Right cardiac atrium (tissue), 5 donors: Measurements from ENCODE around the gene EEPD1. TPM values are rescaled to one million over a fixed set of nuclear protein-coding genes. Genes with fewer than 3 reads are reported as not detected.
A peak's percentile ranks its signal among the peaks of the same experiment; 100 is the strongest.
"Not testable (repeated sequence)": the region's sequence is repeated elsewhere in the genome, so short reads cannot be mapped to it uniquely, and the experiment has no call there.

ENCODE experiments used
- ATAC-seq, 2 donors: fragments of 200-7000 bp; cut with Tn5 transposase; one replicate each; pipeline versions ENCODE4 v1.8.0 to v1.9.1; 2020; ENCODE audit warnings: moderate library complexity in 2 of 2, mild to moderate bottlenecking in 1 of 2
- DNase-seq, 3 donors: peaks; one replicate each; pipeline ENCODE4 v3.0.0-alpha.2; 2020
- H3K27ac ChIP-seq: one replicate; pipeline ENCODE4 v1.5.1; 2013; ENCODE audit warnings: mild to moderate bottlenecking, low read length, control low read depth, moderate library complexity
- H3K27me3 ChIP-seq: one replicate; pipeline ENCODE4 v1.6.1; 2013; ENCODE audit not compliant: control insufficient read depth, insufficient read depth
- H3K4me1 ChIP-seq: one replicate; pipeline ENCODE4 v1.6.1; 2013; ENCODE audit warnings: low read length; ENCODE audit not compliant: control insufficient read depth, insufficient read depth
- H3K4me3 ChIP-seq: one replicate; pipeline ENCODE4 v1.5.1; 2013; ENCODE audit warnings: low read length, control low read depth
- H3K9me3 ChIP-seq: one replicate; pipeline ENCODE4 v1.6.1; 2013; ENCODE audit warnings: low read length; ENCODE audit not compliant: control insufficient read depth
- WGBS: extraction: QIAGEN DNeasy Blood & Tissue Kit; methylation state at CpG from one replicate; pipeline ENCODE4 v1.1.7; 2013; 5-methylcytosine and 5-hydroxymethylcytosine counted together
- intact Hi-C, 4 donors: fragments of 100-400 bp; cut with DNase I; formaldehyde crosslinking; loops; one replicate each; pipeline versions ENCODE4 v1.11.0 to v1.14.0; 2022 to 2023
- polyA plus RNA-seq: library from polyadenylated mRNA; stranded (reverse); fragments of 200-250 nt; gene quantifications from one replicate; pipeline ENCODE4 v1.2.3, GENCODE V29; 2013
- total RNA-seq, 4 donors: library from RNA; stranded (reverse); fragmentation: NEBNext Ultra II Directional; extraction: Animal tissue kit (Norgen Biotek cat#: 25700); gene quantifications; one replicate each; pipeline ENCODE4 v1.2.1, GENCODE V29; 2021
- donor health status: healthy with polysubstance abuse.
- donor health status: DM: no; HTN: yes; CAD: no.
- donor health status: DM: no; HTN: no; CAD: no.
- donor health status: DM: no; HTN: yes; CAD: no; lungs with severe emphysema.
- donor health status: DM: yes; HTN: yes; CAD: no.

EEPD1 gene
- total and polyA plus RNA-seq, 5 donors = 3.0 to 7.8 (median 4.4) TPM

DNA sequence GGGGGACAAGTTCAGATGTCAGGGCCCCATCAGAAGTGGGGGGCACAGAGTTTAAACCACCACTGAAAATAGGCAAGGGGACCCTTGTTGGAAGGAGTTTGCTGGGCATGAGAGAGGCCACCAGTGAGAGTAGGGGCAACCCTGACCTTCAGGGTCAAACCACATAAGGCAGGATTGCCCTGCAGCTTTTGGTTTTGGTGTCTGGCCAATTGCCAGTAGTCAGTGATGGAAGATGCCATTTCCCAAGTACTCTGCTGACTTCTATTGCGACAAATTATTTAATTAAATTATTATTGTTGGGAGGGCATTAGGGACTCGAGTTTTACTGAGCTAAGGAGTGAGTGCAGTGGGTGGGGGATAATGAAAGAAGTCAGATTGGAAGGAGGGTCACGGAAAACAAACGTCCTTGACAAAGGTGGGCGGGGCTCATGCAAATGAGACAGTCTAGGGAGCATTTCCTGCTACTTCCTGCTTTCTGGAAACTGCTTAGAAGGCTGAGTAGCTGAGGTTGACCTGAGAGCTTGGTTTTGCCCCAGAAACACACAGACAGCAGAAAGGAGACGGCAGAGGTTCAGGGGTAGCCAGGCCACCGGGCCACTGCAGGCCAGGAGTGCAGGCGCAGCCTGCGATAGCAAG, 162.4 kb downstream of the EEPD1 start:
- H3K4me3 ChIP-seq = no peak overlapping the region
- H3K4me1 ChIP-seq = no peaks in the 10 kb centered on the region
- H3K27ac ChIP-seq = no peak overlapping the region
- DNase-seq (no peak), ATAC-seq (peak in 1 of 2 donors; percentile 47)
- intact Hi-C loops = loop anchor here in 2 of 4 donors (5.0 kb wide), 1 partner anchor 328 kb away; no protein-coding TSS in a partner anchor
- 66% methylated on average over 9 of the region's 9 CpGs for WGBS
- no peaks in the 10 kb centered on the region for H3K9me3 ChIP-seq
- no peaks in the 10 kb centered on the region for H3K27me3 ChIP-seq

DNA sequence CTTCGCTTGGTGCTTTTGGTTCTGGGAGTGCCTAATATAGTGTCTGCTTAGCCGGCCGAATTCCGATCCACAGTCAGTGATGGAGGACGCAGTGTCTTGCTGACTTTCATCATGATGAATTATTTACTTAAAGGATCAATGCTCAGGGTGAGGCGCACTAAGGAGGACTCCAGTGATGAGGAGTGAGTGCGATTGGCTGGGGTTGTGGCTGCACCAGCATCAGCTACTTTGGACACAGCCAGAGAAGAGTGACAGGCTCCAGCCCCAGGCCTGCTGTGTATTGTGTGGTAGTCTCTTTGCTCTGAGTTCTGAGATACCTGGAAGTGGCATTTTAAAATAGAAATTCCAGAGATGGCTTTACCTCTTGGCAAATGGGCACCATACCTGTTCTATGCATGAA, 163.3 kb downstream of the EEPD1 start:
- DNase-seq = no peak
- no peaks in the 10 kb centered on the region for H3K9me3 ChIP-seq
- WGBS = 97% methylated on average over 7 of the region's 7 CpGs
- H3K27me3 ChIP-seq = no peaks in the 10 kb centered on the region
- H3K27ac ChIP-seq = no peak overlapping the region
- intact Hi-C loops = loop anchor here in 2 of 4 donors (5.0 kb wide), 1 partner anchor 329 kb away; no protein-coding TSS in a partner anchor
- no peaks in the 10 kb centered on the region for H3K4me1 ChIP-seq
- no peak for ATAC-seq
- H3K4me3 ChIP-seq = no peak overlapping the region

DNA sequence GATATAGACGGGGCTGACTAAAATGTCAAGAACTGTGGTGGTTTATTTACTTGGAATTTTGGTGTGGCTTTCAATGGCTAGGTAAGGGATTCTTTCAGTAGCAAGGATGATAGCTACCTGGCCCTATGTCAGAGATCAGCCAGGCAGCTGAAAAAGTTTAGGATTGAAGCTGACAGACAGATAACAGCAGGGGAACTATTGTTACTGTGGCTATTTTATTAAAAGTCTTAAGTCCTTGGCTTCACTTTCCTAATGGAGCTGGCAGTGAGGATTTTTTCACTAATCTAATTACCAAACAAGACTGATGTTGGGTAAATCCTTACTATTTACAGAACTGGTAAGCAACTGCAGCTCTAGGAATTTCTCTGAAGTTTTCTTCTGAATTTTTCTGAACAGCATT, 164.2 kb downstream of the EEPD1 start:
- Histone ChIP-seq H3K9me3 (no peaks in the 10 kb centered on the region), H3K4me3 (no peak overlapping the region), H3K4me1 (no peaks in the 10 kb centered on the region), H3K27ac (no peak overlapping the region), H3K27me3 (no peaks in the 10 kb centered on the region)
- WGBS = 91% methylated on average over 1 of the region's 1 CpG
- intact Hi-C loops = loop anchor here in 2 of 4 donors (5.0 kb wide), 1 partner anchor 330 kb away; no protein-coding TSS in a partner anchor
- DNase-seq = no peak
- ATAC-seq = no peak

DNA sequence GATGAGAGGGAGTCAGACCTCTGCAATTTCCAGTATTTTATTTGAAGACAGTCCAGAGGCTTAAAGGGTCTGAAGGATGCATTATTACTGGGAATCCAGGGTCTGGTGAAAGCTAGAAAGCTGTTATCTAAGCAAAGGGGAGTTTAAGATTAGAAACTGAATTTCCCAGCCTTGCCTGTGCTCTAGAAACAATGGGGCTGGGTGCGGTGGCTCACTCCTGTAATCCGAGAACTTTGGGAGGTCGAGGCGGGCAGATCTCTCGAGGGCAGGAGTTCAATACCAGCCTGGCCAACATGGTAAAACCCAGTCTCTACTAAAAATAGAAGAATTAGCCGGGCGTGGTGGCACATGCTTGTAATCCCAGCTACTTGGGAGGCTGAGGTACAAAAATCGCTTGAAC, 165.1 kb downstream of the EEPD1 start:
- intact Hi-C loops = loop anchor here in 2 of 4 donors (5.0 kb wide), 1 partner anchor 331 kb away; no protein-coding TSS in a partner anchor
- Histone ChIP-seq H3K27me3 (no peaks in the 10 kb centered on the region), H3K9me3 (no peaks in the 10 kb centered on the region), H3K27ac (no peak overlapping the region), H3K4me1 (no peaks in the 10 kb centered on the region), H3K4me3 (no peak overlapping the region)
- no peak for DNase-seq
- no peak for ATAC-seq
- 82% methylated on average over 8 of the region's 8 CpGs for WGBS

DNA sequence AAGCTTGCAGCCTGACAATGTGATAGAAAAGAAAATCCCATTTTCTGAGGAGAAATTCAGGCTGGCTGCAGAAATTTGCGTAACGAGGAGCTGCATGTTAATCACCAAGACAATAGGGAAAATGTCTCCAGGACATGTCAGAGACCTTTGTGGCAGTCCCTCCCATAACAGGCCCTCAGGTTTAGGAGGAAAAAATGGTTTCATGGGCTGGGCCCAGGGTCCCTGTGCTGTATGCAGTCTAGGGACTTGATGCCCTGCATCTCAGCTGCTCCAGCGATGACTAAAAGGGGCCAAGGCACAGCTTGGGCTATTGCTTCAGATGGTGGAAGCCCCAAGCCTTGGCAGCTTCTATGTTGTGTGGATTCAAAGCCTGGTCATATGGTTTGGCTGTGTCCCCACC, 168.2 kb downstream of the EEPD1 start:
- H3K27ac ChIP-seq, H3K4me1 ChIP-seq, ATAC-seq, H3K9me3 ChIP-seq, H3K4me3 ChIP-seq, intact Hi-C loops, DNase-seq, H3K27me3 ChIP-seq: not testable (repeated sequence)
- 97% methylated on average over 3 of the region's 3 CpGs for WGBS

DNA sequence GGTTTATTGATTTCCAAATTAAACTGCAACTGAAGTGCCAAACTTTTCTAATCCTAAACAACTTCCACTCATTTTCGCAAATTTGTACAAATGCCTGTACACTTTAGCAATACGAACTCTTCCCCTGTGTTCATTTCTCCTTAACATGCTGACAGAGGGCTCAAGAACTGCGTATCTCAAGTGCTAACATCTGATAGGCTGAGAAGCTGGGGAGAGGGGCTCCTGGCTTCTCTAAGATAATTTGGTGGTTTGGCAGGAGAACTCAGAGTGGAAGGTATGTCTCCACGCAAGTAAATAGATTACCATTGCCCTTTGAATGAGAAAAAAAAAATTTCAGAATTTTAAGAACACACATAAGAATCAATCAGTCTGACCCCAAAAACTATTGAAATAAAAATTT, 183.3 kb downstream of the EEPD1 start:
- no peak overlapping the region for H3K27ac ChIP-seq
- no peaks in the 10 kb centered on the region for H3K9me3 ChIP-seq
- intact Hi-C loops = no loop called here
- no peaks in the 10 kb centered on the region for H3K27me3 ChIP-seq
- DNase-seq (no peak), ATAC-seq (no peak)
- H3K4me3 ChIP-seq = no peak overlapping the region
- no peaks in the 10 kb centered on the region for H3K4me1 ChIP-seq
- 86% methylated on average over 4 of the region's 4 CpGs for WGBS

DNA sequence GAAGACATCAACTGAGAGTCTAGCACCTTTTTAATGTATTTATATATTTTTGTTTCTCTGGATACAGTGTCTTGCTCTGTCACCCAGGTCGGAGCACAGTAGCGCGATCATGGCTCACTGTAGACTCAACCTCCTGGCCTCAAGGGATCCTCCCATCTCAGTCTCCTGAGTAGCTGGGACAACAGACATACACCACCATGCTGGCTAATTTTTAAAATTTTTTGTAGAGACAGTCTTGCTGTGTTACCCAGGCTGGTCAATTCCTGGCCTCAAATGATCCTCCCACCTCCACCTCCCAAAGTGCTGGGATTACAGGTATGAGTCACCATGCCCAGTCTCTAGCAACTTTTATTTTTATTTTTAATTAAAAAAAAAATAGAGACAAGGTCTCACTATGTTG, 185.2 kb downstream of the EEPD1 start:
- no peak overlapping the region for H3K4me3 ChIP-seq
- no peak for DNase-seq
- H3K27me3 ChIP-seq = no peaks in the 10 kb centered on the region
- no peak overlapping the region for H3K27ac ChIP-seq
- ATAC-seq = no peak
- intact Hi-C loops = no loop called here
- no peaks in the 10 kb centered on the region for H3K9me3 ChIP-seq
- H3K4me1 ChIP-seq = no peaks in the 10 kb centered on the region
- 96% methylated on average over 3 of the region's 3 CpGs for WGBS

DNA sequence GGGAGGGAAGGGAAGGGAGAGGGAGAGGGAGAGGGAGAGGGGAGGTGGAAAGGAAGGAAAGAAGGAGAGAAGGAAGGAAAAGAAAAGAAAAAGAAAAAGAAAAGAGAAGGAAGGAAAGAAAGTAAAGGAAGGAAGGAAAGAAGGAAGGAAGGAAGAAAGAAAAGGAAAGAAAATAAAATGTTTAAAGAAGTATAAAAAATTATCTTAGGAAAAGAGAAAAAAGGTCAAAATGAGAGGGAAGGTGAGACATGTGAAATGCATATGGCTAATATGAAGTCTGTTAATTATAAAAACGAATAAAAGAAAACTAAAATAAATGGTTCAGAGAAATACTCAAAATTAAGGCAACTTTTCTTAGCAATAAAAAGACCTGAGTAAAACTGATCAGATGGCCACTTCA, 190.5 kb downstream of the EEPD1 start:
- 92% methylated on average over 1 of the region's 1 CpG for WGBS
- DNase-seq = no peak
- Histone ChIP-seq H3K4me1 (no peaks in the 10 kb centered on the region), H3K27me3 (no peaks in the 10 kb centered on the region), H3K4me3 (no peak overlapping the region), H3K9me3 (no peaks in the 10 kb centered on the region), H3K27ac (no peak overlapping the region)
- intact Hi-C loops = no loop called here
- no peak for ATAC-seq

DNA sequence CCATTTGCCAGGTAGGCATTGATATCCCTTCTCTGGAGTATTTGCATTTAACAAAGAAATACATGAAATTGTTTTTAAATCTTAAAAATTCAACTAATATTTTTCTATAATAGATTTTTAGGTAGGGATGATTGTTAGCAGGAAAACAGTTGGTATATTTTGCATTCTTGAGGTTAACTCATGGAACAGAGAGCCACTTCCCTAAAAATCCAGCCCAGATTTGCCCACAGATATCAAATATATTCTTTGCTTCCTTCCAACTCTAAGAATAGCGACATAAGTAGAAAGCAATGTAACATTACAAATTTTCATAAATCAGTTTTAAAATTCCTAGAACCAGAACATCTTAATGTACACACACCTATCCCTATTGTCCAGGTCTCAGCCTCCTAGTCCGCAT, 191.6 kb downstream of the EEPD1 start:
- Histone ChIP-seq H3K27me3 (no peaks in the 10 kb centered on the region), H3K4me3 (no peak overlapping the region), H3K4me1 (no peaks in the 10 kb centered on the region), H3K27ac (no peak overlapping the region), H3K9me3 (no peaks in the 10 kb centered on the region)
- DNase-seq (no peak), ATAC-seq (no peak)
- intact Hi-C loops = no loop called here
- 77% methylated on average over 2 of the region's 2 CpGs for WGBS

DNA sequence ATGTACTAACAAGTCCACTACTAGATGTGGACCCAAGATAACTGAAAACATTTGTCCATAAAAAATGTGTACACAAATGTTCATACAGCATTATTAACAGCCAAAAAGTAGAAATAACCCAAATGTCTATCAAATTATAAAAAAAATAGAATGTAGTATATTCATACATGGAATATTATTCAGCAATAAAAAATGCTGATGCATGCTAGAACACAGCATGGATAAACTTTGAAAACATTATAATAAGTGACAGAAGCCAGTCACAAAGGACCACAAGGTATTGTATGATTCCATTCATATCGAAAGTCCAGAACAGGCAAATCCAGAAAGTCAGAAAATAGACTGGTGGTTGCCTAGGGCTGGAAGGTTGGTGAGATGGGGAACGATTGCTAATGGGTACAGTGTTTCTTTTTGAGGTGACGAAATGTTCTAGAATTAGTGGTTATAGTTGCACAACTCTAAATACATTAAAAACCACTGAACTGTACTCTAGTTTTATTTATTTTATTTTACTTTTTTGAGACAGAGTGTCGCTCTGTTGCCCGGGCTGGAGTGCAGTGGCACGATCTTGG, 193.3 kb downstream of the EEPD1 start:
- DNase-seq = no peak
- Histone ChIP-seq H3K9me3 (no peaks in the 10 kb centered on the region), H3K4me1 (no peaks in the 10 kb centered on the region), H3K4me3 (no peak overlapping the region), H3K27me3 (no peaks in the 10 kb centered on the region), H3K27ac (no peak overlapping the region)
- ATAC-seq = no peak
- intact Hi-C loops = no loop called here
- WGBS = 87% methylated on average over 6 of the region's 6 CpGs

DNA sequence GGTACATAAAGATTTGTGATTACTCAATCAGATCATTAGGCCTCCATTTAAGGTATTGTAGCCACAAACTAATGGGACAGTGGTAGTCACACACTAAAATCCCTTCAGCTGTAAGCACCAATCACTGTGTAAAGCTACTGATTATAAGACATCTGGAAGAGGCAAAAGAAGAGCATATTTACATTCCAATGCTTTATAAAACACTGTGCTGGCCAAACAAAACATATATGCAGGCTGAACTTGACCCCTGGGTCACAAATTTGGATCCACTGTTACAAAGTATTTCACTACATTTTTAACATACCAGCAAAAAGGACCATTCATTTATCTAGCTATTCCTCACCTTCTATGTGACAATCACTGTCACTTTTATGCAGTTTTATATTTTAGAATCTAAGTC, 195.2 kb downstream of the EEPD1 start:
- no peaks in the 10 kb centered on the region for H3K9me3 ChIP-seq
- intact Hi-C loops = no loop called here
- no peaks in the 10 kb centered on the region for H3K4me1 ChIP-seq
- no peaks in the 10 kb centered on the region for H3K27me3 ChIP-seq
- DNase-seq = no peak
- no peak for ATAC-seq
- no peak overlapping the region for H3K27ac ChIP-seq
- H3K4me3 ChIP-seq = no peak overlapping the region
